Stimulated activated CD4-positive, alpha-beta T cell treated with anti-CD3 and anti-CD28 coated beads, Interleukin-15, amount 100 ng/mL, for 48 hours (primary cell): ENCODE results near the gene THYN1.
"Not testable (repeated sequence)": the region's sequence is repeated elsewhere in the genome, so short reads cannot be mapped to it uniquely, and the experiment has no call there.

Source experiments
- DNase-seq, 2 donors: peaks; one replicate each; pipeline ENCODE4 v3.0.0-alpha.2; 2020; ENCODE audit warnings: low read depth in 2 of 2

The THYN1 gene

GRCh38 chr11:134275188-134275533, 22.0 kb upstream of the THYN1 start:
- DNase-seq, result no peak

DNA sequence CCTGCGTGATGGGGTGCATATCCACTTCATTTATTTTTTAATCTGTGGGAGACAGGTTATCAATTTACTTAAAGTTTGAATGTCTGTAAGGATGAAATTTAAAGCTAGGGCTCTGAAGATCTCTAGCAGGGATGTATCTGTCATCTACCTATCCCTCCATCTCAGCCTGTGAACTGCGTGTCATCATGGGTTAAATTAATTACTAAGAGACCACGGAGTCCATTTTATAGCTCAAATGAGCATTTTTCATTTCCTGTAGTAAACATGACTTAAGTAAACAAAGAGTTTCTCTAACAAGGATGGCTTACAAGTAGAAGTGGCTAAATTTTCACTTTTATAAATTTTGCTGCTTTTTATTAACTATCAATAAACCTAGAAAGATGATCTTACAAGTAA, 20.2 kb upstream of the THYN1 start:
- DNase-seq, result no peak

GRCh38 chr11:134272381-134273316, 19.5 kb upstream of the THYN1 start:
- no peak for DNase-seq

DNA sequence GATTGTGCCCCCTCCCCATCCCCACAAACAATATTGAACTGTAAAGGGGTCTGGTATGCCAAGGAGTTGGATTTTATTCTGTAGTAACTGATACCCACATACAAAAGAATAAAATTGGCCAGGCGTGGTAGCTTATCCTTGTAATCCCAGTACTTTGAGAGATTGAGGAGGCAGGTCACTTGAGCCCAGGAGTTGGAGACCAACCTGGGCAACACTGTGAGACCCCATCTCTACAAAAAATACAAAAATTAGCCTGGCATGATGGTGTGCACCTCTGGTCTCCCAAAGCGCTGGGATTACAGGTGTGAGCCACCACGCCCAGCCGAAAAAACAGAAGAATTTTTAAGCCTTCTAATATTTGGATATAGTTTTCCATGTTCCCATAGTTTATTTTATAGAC, 18.8 kb upstream of the THYN1 start:
- no peak for DNase-seq

GRCh38 chr11:134270250-134270714, 17.1 kb upstream of the THYN1 start:
- DNase-seq, result no peak

- no peak for DNase-seq
Measured at GRCh38 chr11:134267966-134268365, 14.8 kb upstream of the THYN1 start.

GRCh38 chr11:134267461-134267860, 14.3 kb upstream of the THYN1 start:
- no peak for DNase-seq

GRCh38 chr11:134266841-134267251, 13.7 kb upstream of the THYN1 start:
- DNase-seq, result no peak

GRCh38 chr11:134266440-134266839, 13.3 kb upstream of the THYN1 start:
- no peak for DNase-seq

DNA sequence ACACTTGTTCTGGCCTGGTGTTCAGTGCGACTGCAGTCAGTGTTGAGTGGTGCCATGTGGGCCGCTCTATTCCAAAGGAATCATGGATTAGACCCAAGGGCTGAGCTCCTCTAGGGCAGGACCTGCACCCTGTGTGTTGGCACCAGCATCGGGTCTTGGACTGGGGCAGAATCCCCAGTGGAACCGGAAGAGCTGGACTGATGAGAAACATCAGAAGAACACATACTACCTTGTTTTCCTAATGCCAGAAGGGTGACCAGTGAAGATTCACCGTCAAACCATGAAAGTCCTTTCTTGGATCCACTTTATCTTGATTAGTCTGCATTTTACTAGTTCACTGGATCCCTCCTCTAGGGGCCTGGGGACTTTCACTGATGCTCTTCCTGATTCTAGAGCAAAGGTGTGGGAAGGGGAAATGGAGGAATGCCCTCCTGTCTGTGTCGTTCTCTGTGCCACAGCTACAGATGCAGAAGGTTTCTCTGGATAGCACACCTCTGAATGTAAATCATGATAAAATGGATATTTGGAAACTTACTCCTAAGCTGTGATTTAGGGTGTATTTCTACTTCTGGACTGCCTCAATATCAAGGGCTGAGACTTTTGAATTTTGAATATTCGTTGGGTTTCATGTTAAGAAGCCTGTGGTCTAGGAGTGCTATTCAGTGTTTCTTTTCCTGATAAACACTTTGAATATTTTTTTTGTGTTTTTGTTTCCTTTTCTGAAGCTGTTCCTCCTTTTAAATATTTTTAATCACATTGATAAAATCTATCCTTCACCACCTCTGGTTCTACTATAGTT, 12.0 kb upstream of the THYN1 start:
- DNase-seq, result no peak

DNA sequence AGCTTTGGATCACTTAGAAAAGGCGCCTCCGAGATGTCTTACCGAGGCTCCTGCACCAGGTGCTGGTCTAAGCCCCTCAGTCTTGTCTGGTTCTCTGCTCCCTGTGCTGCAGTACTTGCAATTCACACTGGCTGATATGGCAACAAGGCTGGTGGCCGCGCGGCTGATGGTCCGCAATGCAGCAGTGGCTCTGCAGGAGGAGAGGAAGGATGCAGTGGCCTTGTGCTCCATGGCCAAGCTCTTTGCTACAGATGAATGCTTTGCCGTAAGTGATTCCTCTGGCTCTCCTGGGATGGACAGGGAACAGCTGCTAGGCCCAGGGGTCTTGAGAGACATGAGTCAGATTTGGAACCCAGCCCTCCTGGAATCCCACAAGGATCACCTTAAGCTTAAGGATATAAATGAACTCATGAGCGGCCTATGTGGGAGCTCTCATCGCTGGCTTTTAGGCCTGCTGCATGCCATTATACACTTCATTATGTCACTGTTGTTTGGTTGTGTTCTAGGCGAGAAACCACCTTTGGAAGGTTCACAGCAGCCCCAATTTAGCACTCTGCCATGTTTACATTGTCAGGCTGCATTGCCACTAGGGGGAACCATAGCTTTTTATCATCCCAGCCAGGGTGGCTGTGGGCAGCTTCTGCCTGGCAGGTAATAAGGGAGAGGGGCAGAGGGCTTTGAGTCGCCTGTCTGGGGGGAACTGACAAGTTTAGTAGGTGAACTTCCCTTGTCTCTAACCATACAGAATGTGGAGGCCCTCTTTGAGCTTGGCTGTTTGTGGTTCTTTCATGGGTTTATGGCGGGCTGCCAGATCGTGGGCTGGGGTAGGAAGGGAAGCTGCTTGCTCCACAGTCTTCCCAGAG, 8.7 kb upstream of the THYN1 start:
- no peak for DNase-seq

GRCh38 chr11:134260983-134261382, 7.8 kb upstream of the THYN1 start:
- DNase-seq, result no peak

- no peak for DNase-seq
Measured at GRCh38 chr11:134260503-134260902, 7.4 kb upstream of the THYN1 start.

- DNase-seq, result no peak
Measured at GRCh38 chr11:134258577-134258976, 5.4 kb upstream of the THYN1 start.

GRCh38 chr11:134257101-134257500, 3.9 kb upstream of the THYN1 start:
- DNase-seq, result no peak

DNA sequence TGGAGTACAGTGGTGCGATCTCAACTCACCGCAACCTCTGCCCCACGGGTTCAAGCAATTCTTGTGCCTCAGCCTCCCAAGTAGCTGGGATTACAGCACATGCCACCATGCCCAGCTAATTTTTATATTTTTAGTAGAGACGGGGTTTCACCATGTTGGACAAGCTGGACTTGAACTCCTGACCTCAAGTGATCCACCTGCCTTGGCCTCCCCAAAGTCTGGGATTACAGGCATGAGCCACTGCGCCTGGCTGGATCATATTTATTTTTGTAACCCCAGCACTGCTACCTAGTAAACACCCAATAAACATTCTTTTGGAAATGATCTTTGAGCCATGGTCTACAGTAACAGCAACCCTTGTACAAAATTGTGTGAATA, 2.0 kb upstream of the THYN1 start:
- DNase-seq, result not testable (repeated sequence)

- no peak for DNase-seq
Measured at GRCh38 chr11:134254433-134255183, 1.5 kb upstream of the THYN1 start.

DNA sequence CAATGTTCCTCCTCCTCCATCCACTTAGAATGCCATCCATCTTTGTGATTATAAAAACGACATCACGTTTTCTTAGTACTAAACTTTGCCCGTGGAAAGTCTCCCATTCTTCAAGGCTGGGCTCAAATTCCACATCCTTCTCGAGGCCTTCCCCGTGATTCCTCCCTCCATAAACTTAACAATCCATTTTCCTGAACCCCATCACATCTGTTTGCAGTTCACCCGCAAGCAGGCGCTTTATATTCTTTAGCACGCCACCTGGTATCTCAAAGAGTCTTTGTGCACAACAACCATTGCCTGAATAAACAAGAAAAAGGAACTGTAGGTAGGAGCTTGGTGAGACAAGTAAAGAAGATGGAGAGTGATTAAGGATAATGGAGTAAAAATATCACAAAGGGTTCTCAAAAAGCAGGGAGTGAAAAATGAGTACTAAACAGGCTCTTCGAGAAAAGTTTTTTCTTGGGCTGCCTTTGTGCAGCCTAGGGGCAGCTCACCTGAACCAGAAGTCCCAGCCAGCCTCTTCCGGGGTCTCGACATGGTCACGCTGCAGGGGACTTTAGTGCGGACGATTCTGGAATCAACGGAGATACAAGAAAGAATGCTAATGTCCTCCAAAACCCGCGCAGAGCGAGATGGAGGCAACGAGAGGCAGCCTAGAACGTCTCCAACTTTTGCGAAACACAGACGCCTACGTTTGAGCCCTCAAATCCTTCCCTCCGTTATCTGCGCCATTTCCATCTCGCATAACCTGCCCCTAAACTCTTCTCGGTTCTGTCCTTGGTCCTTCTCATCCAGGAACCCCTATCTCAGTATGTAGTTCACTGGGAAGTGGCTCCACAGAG, 585 bp downstream of the THYN1 start:
- no peak for DNase-seq

DNA sequence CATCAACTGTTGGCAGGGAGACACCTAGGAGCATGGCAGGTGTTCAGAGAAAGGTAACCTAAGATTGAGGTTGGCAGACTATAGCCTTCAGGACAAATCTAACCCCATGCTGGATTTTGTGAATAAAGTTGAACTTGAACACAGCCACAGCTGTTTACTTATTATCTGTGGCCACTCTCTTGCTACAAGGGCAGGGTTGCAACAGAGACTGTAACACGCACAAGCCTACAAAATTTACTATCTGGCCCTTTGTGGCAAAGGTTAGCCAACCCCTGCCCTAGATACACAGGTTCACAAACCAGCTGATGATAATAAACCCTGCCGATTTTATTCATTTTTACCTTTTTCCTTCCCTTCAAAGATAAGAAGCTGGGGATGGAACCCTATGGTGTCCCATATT, 2.5 kb downstream of the THYN1 start:
- DNase-seq, result no peak

- DNase-seq, result no peak
Measured at GRCh38 chr11:134250246-134250645, 2.9 kb downstream of the THYN1 start.
